Body of pancreas (tissue), 4 donors: ENCODE data around the gene SLC38A5. TPM values are rescaled to one million over a fixed set of nuclear protein-coding genes. Genes with fewer than 3 reads are reported as not detected.

Experiments used
- ATAC-seq: fragments of 150-250 bp; one replicate; pipeline ENCODE4 v1.9.1; 2016
- DNase-seq, 4 donors: peaks; one replicate each; pipeline ENCODE4 v3.0.0-alpha.2; 2019
- H3K27ac ChIP-seq, 4 donors: fragments of 200-600 bp; sonication (generic); 1 replicate in 3 of 4; 2 replicates in 1 of 4; pipeline versions ENCODE4 v1.5.1 to v1.6.1; 2016 to 2019; ENCODE audit warnings: mild to moderate bottlenecking in 1 of 4, mixed read lengths in 1 of 4, moderate library complexity in 1 of 4
- H3K27me3 ChIP-seq, 2 donors: fragments of 200-600 bp; sonication (generic); one replicate each; pipeline ENCODE4 v1.6.0; 2016; ENCODE audit warnings: mild to moderate bottlenecking in 1 of 2
- H3K36me3 ChIP-seq, 2 donors: fragments of 200-600 bp; sonication (generic); replicated peaks in 1 of 2; 2 replicates each; pipeline ENCODE4 v1.5.1; 2016; ENCODE audit warnings: low read depth in 2 of 2; ENCODE audit not compliant: insufficient read depth in 1 of 2
- H3K4me1 ChIP-seq: fragments of 200-600 bp; sonication (generic); one replicate; pipeline ENCODE4 v1.6.0; 2016
- H3K4me3 ChIP-seq, 2 donors: fragments of 200-600 bp; sonication (generic); 1 replicate in 1 of 2; 2 replicates in 1 of 2; pipeline ENCODE4 v1.5.1; 2016 to 2019
- H3K9me3 ChIP-seq, 3 donors: fragments of 200-600 bp; sonication (generic); 1 replicate in 2 of 3; 2 replicates in 1 of 3; pipeline ENCODE4 v1.5.1; 2016
- CTCF ChIP-seq, 7 experiments: fragments of 450-650 bp in 4 of 7; fragments of 200-600 bp in 3 of 7; sonication (generic) in 3 of 7; IDR thresholded peaks; one replicate each; pipeline ENCODE4 v1.5.1; 2016 to 2019; ENCODE audit warnings: antibody characterized with exemption in 7 of 7
- POLR2A ChIP-seq, 3 donors: fragments of 450-650 bp; IDR thresholded peaks; one replicate each; pipeline ENCODE4 v1.6.1; 2016; ENCODE audit warnings: antibody characterized with exemption in 3 of 3, mild to moderate bottlenecking in 2 of 3
- WGBS, 2 donors: methylation state at CpG; one replicate each; pipeline ENCODE4 v1.1.5; 2017; 5-methylcytosine and 5-hydroxymethylcytosine counted together
- intact Hi-C: fragments of 100-400 bp; cut with DNase I; formaldehyde crosslinking; loops from one replicate; pipeline ENCODE4 v1.15.1; 2023
- total RNA-seq, 2 donors: library from RNA; depleted of rRNA; stranded (reverse); fragments of >200 nt; gene quantifications; one replicate each; pipeline ENCODE4 v1.1.0, GENCODE V29; 2016

Gene SLC38A5
- total RNA-seq, 2 donors from 2014 or later: 83.8 to 166 TPM

DNA sequence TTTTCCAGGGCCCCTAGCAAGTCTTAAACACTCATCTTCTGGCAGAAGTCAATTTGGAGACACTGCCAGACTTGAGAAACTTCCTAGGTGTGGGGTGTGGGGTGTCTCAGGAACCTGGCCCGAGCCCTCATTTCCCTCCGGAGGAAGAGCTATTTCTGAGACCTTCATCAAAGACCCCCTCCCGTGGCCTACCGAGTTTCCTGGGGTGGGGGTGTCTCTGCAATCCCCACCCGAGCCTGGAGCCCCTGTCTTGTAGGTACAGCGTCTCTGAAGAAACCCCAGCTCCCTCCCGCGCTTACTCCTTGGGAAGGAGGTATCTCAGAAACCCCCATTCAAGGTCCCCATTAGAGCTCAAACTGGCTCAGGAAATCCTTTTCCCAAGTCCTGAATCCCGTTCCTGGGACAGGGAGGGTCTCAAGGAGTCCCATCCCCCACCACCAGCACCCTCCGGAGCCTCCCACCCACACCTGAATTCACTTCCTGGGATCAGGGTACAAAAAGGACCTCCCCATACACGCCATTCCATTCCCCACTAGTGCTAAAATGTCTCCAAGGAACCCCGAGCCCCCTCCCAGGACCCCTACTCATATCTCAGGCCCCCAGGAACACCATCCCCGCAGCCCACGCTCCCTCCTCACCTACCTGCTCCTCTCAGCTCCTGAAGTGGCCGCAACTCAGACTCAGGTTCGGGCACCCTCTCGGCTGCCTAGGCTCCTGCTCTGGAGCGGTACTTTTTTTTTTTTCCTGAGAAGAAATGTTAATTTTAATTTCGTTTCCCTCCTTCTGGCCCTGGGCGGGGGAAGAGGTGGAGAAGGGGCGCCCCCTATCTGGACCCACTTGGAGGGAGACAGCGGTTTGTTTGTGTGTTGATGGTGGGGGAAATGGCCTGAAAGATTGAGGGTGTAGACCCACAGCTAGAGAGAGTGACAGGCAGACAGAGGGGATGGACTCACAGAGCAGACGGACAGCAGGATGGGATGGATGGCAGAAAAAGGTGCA lies 1.1 kb downstream of the SLC38A5 start:
- intact Hi-C loops: no loop called here

GRCh38 chrX:48468247-48468671 lies 1.8 kb downstream of the SLC38A5 start:
- peak; percentile 66 to 76 (median 72) for DNase-seq
- TF ChIP-seq POLR2A (IDR thresholded peaks at IDR 0.05) (peak in 1 of 3 donors; percentile 40), CTCF (IDR thresholded peaks at IDR 0.05) (no peak)
- intact Hi-C loops: no loop called here
- no peaks in the 10 kb centered on the region for H3K9me3 ChIP-seq
- whole genome bisulfite sequencing, 2 donors: 0 to 5% methylated on average over 9 to 11 of the region's 18 CpGs
- H3K36me3 ChIP-seq: no peaks in the 10 kb centered on the region
- no peak overlapping the region for H3K4me3 ChIP-seq
- peaks cover 24% of the 10 kb centered on the region for H3K4me1 ChIP-seq
- no peaks in the 10 kb centered on the region for H3K27me3 ChIP-seq
- ATAC-seq: peak; percentile 63
- peak overlapping the region; percentile 59 to 82 (median 70) for H3K27ac ChIP-seq

More for the DNA sequence above, 1.1 kb downstream of the SLC38A5 start:
- no peaks in the 10 kb centered on the region for H3K27me3 ChIP-seq
- TF ChIP-seq CTCF (IDR thresholded peaks at IDR 0.05): no peak
- no peak for TF ChIP-seq POLR2A (IDR thresholded peaks at IDR 0.05)
- peaks cover 31% of the 10 kb centered on the region for H3K4me1 ChIP-seq
- H3K27ac ChIP-seq: peak overlapping the region; percentile 59 to 82 (median 70)
- H3K4me3 ChIP-seq: no peak overlapping the region
- no peaks in the 10 kb centered on the region for H3K9me3 ChIP-seq
- WGBS, 2 donors: 15 to 27% methylated on average over 11 to 21 of the region's 23 CpGs
- ATAC-seq (no peak), DNase-seq (no peak)
- H3K36me3 ChIP-seq: no peaks in the 10 kb centered on the region

- peak overlapping the region; percentile 58 to 82 (median 68) for H3K27ac ChIP-seq
- DNase-seq: no peak
- TF ChIP-seq CTCF (IDR thresholded peaks at IDR 0.05): no peak
- no peak for TF ChIP-seq POLR2A (IDR thresholded peaks at IDR 0.05)
- no peaks in the 10 kb centered on the region for H3K9me3 ChIP-seq
- H3K36me3 ChIP-seq: no peaks in the 10 kb centered on the region
- 31% methylated on average over 8 to 10 of the region's 10 CpGs for WGBS, 2 donors
- peak overlapping the region; percentile 16 to 32 for H3K4me3 ChIP-seq
- no peaks in the 10 kb centered on the region for H3K27me3 ChIP-seq
- peaks cover 29% of the 10 kb centered on the region for H3K4me1 ChIP-seq
- intact Hi-C loops: no loop called here
- ATAC-seq: no peak
Observed at GRCh38 chrX:48467281-48467761, 2.7 kb downstream of the SLC38A5 start.

GRCh38 chrX:48466696-48467095 lies 3.4 kb downstream of the SLC38A5 start:
- peak; percentile 27 to 42 (median 39) for TF ChIP-seq POLR2A (IDR thresholded peaks at IDR 0.05)
- peak; percentile 8 to 64 (median 51) for TF ChIP-seq CTCF (IDR thresholded peaks at IDR 0.05)
- no peaks in the 10 kb centered on the region for H3K27me3 ChIP-seq
- intact Hi-C loops: no loop called here
- no peaks in the 10 kb centered on the region for H3K36me3 ChIP-seq
- WGBS, 2 donors: 43% methylated on average over 9 of the region's 10 CpGs; no CpG with 5 or more reads in 1 of the 2 donors
- ATAC-seq (peak; percentile 59), DNase-seq (peak; percentile 55 to 70 (median 66))
- H3K4me3 ChIP-seq: peak overlapping the region in 1 of 2 donors; percentile 32
- no peaks in the 10 kb centered on the region for H3K9me3 ChIP-seq
- H3K4me1 ChIP-seq: peaks cover 33% of the 10 kb centered on the region
- peak overlapping the region in 3 of 4 donors; percentile 59 to 82 (median 77) for H3K27ac ChIP-seq
